Endometrial microvascular endothelial cells (primary cell): Measurements from ENCODE around the gene DTNBP1. TPM values are rescaled to one million over a fixed set of nuclear protein-coding genes. Genes with fewer than 3 reads are reported as not detected.

ENCODE experiments used
- in situ Hi-C: cut with HindIII; loops from 2 replicates; pipeline ENCODE4 v1.10.0; 2017; ENCODE audit warnings: low sequenced_read_pairs, low pct_unique_long_range_greater_than_20kb; ENCODE audit errors: inconsistent ontology term
- total RNA-seq: library from RNA; depleted of rRNA; stranded (reverse); fragments of >200 nt; gene quantifications from one replicate; pipeline ENCODE4 v1.2.3, GENCODE V29; 2015; ENCODE audit errors: inconsistent ontology term

DTNBP1 gene
- total RNA-seq, 1 donor from 2014 or later: 2.0 TPM

- in situ Hi-C loops: no loop called here
Measured at GRCh38 chr6:15511248-15512125, 151.3 kb downstream of the DTNBP1 start.

GRCh38 chr6:15510536-15511247, 152.1 kb downstream of the DTNBP1 start:
- in situ Hi-C loops: no loop called here

GRCh38 chr6:15510121-15510520, 152.7 kb downstream of the DTNBP1 start:
- in situ Hi-C loops: no loop called here

- in situ Hi-C loops: no loop called here
Measured at GRCh38 chr6:15509335-15509933, 153.4 kb downstream of the DTNBP1 start.

GRCh38 chr6:15508931-15509330, 153.9 kb downstream of the DTNBP1 start:
- in situ Hi-C loops: no loop called here

GRCh38 chr6:15508441-15508871, 154.4 kb downstream of the DTNBP1 start:
- in situ Hi-C loops: no loop called here

GRCh38 chr6:15507746-15508145, 155.1 kb downstream of the DTNBP1 start:
- in situ Hi-C loops: no loop called here

- in situ Hi-C loops: no loop called here
Measured at GRCh38 chr6:15507221-15507620, 155.6 kb downstream of the DTNBP1 start.

- in situ Hi-C loops: no loop called here
Measured at GRCh38 chr6:15506066-15506465, 156.8 kb downstream of the DTNBP1 start.

GRCh38 chr6:15505463-15505918, 157.3 kb downstream of the DTNBP1 start:
- in situ Hi-C loops: no loop called here

GRCh38 chr6:15504581-15505350, 158.1 kb downstream of the DTNBP1 start:
- in situ Hi-C loops: no loop called here

GRCh38 chr6:15504040-15504495, 158.8 kb downstream of the DTNBP1 start:
- in situ Hi-C loops: no loop called here

GRCh38 chr6:15503346-15503680, 159.5 kb downstream of the DTNBP1 start:
- in situ Hi-C loops: no loop called here

GRCh38 chr6:15502446-15503345, 160.1 kb downstream of the DTNBP1 start:
- in situ Hi-C loops: no loop called here

GRCh38 chr6:15501826-15502445, 160.9 kb downstream of the DTNBP1 start:
- in situ Hi-C loops: no loop called here

- in situ Hi-C loops: no loop called here
Measured at GRCh38 chr6:15500901-15501825, 161.7 kb downstream of the DTNBP1 start.
